Mesenchymal stem cell (in vitro differentiated cells and primary cell): ENCODE results near the gene ATP5ME.

Experiments
- DNase-seq: peaks from one replicate; pipeline ENCODE4 v3.0.0-alpha.2; 2013
- H2AFZ ChIP-seq: one replicate; pipeline ENCODE4 v1.6.1; 2013; ENCODE audit warnings: low read depth, mild to moderate bottlenecking, control low read depth, inconsistent platforms, low read length, moderate library complexity
- H2AK5ac ChIP-seq: 2 replicates; pipeline ENCODE4 v1.6.1; 2013; ENCODE audit warnings: low read length, moderate library complexity, mild to moderate bottlenecking, inconsistent platforms; ENCODE audit not compliant: severe bottlenecking
- H2BK120ac ChIP-seq: one replicate; pipeline ENCODE4 v1.6.1; 2013; ENCODE audit warnings: low read depth, mild to moderate bottlenecking, inconsistent platforms, low read length, moderate library complexity
- H2BK12ac ChIP-seq, 2 experiments: one replicate each; pipeline ENCODE4 v1.6.1; 2013; ENCODE audit warnings: inconsistent platforms in 2 of 2, low read length in 2 of 2, mild to moderate bottlenecking in 2 of 2, moderate library complexity in 2 of 2, control low read depth in 1 of 2
- H2BK15ac ChIP-seq: one replicate; pipeline ENCODE4 v1.6.1; 2013; ENCODE audit warnings: mild to moderate bottlenecking, low read depth, inconsistent platforms; ENCODE audit not compliant: poor library complexity, severe bottlenecking
- H2BK5ac ChIP-seq: 2 replicates; pipeline ENCODE4 v1.6.1; 2013; ENCODE audit warnings: low read depth, mild to moderate bottlenecking, low read length, control low read depth, inconsistent platforms; ENCODE audit not compliant: poor library complexity, severe bottlenecking
- H3K14ac ChIP-seq, 2 experiments: one replicate each; pipeline ENCODE4 v1.6.1; 2013; ENCODE audit warnings: inconsistent platforms in 2 of 2, low read length in 2 of 2, control low read depth in 1 of 2, mild to moderate bottlenecking in 1 of 2, moderate library complexity in 1 of 2
- H3K18ac ChIP-seq, 2 experiments: one replicate each; pipeline ENCODE4 v1.6.1; 2013; ENCODE audit warnings: inconsistent platforms in 2 of 2, low read length in 2 of 2, control low read depth in 1 of 2, low read depth in 1 of 2, mild to moderate bottlenecking in 1 of 2
- H3K23ac ChIP-seq, 2 experiments: one replicate each; pipeline ENCODE4 v1.6.1; 2013; ENCODE audit warnings: inconsistent platforms in 2 of 2, low read length in 2 of 2, mild to moderate bottlenecking in 2 of 2, moderate library complexity in 2 of 2, control low read depth in 1 of 2
- H3K27ac ChIP-seq: 2 replicates; pipeline ENCODE4 v1.5.1; 2013; ENCODE audit warnings: mild to moderate bottlenecking, moderate library complexity, low read length, control low read depth, inconsistent platforms; ENCODE audit not compliant: poor library complexity, severe bottlenecking
- H3K27me3 ChIP-seq, 2 experiments: 2 replicates each; pipeline versions ENCODE4 v1.6.1 to v1.7.0; 2013; ENCODE audit warnings: low read length in 2 of 2, mild to moderate bottlenecking in 2 of 2, moderate library complexity in 2 of 2, control low read depth in 1 of 2, inconsistent platforms in 1 of 2; ENCODE audit not compliant: control insufficient read depth in 1 of 2, insufficient read depth in 1 of 2
- H3K36me3 ChIP-seq, 2 experiments: 2 replicates each; pipeline versions ENCODE4 v1.6.1 to v1.7.0; 2013; ENCODE audit warnings: low read length in 2 of 2, control low read depth in 1 of 2, inconsistent platforms in 1 of 2, low read depth in 1 of 2, mild to moderate bottlenecking in 1 of 2; ENCODE audit not compliant: insufficient read depth in 2 of 2, control insufficient read depth in 1 of 2
- H3K4ac ChIP-seq, 2 experiments: one replicate each; pipeline ENCODE4 v1.6.1; 2013; ENCODE audit warnings: inconsistent platforms in 2 of 2, low read length in 2 of 2, mild to moderate bottlenecking in 2 of 2, moderate library complexity in 2 of 2, control low read depth in 1 of 2, low read depth in 1 of 2
- H3K4me1 ChIP-seq: 2 replicates; pipeline ENCODE4 v1.6.1; 2013; ENCODE audit warnings: low read depth, low read length, control low read depth; ENCODE audit not compliant: control insufficient read depth, insufficient read depth
- H3K4me2 ChIP-seq: 2 replicates; pipeline ENCODE4 v1.6.1; 2013; ENCODE audit warnings: low read length, mild to moderate bottlenecking, inconsistent platforms; ENCODE audit not compliant: poor library complexity, severe bottlenecking
- H3K4me3 ChIP-seq, 2 experiments: 2 replicates each; pipeline versions ENCODE4 v1.5.1 to v1.7.0; 2013; ENCODE audit warnings: low read length in 2 of 2, mild to moderate bottlenecking in 2 of 2, control low read depth in 1 of 2, low read depth in 1 of 2; ENCODE audit not compliant: insufficient read depth in 1 of 2
- H3K79me1 ChIP-seq: replicated peaks from 2 replicates; pipeline ENCODE4 v1.6.1; 2013; ENCODE audit warnings: mild to moderate bottlenecking, control low read depth, low read length, inconsistent platforms; ENCODE audit not compliant: poor library complexity, severe bottlenecking
- H3K9ac ChIP-seq: 2 replicates; pipeline ENCODE4 v1.7.0; 2013; ENCODE audit warnings: mild to moderate bottlenecking, low read length, moderate library complexity
- H3K9me3 ChIP-seq: 2 replicates; pipeline ENCODE4 v1.7.0; 2013; ENCODE audit warnings: mild to moderate bottlenecking, low read length; ENCODE audit not compliant: control insufficient read depth
- H4K8ac ChIP-seq: one replicate; pipeline ENCODE4 v1.6.1; 2013; ENCODE audit warnings: inconsistent platforms, mild to moderate bottlenecking, low read length, moderate library complexity
- H4K91ac ChIP-seq: one replicate; pipeline ENCODE4 v1.6.1; 2013; ENCODE audit warnings: mild to moderate bottlenecking, low read length, inconsistent platforms
- WGBS: methylation state at CpG from one replicate; pipeline ENCODE4 v1.1.7; 2013; ENCODE audit warnings: mixed read lengths; 5-methylcytosine and 5-hydroxymethylcytosine counted together

Gene ATP5ME

DNA sequence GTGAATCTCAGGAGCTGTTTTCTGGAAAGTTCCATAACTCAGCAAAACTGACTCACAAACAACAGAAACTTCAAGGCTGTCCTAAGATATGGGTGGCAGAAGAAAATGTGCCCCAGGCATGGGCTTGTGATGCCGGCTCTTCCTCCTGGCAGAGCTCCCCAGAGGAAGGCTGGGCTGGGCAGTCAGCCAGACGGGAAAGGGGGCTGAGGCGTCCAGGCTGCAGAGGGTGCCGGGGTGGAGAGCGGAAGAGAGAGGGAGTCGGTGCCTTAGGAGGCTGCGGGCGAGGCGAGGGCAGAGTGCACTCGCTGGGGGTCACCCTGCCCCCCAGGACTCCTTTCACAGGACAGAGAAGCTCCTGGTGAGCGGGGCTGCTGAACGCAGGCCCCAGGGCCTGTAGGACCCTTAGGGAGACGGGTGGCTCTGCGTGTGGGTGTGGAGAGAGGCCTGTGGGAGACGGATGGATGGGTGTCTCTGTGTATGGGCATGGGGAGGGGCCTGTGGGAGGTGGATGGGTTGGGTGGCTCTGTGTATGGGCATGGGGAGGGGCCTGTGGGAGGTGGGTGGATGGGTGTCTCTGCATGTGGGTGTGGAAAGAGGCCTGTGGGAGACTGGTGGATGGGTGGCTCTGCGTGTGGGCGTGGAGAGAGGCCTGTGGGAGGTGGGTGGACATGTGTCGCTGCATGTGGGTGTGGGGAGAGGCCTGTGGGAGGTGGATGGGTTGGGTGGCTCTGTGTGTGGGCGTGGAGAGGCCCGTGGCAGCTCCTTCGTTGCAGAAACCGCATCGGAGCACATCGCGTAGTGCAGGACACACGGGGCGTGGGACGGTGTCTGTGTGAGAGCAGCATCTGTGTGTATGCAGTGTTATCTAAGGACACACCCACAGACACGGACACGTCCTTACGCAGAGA, 47.4 kb upstream of the ATP5ME start:
- H3K18ac ChIP-seq = no peak overlapping the region
- 98% methylated on average over 31 of the region's 31 CpGs for WGBS
- no peak overlapping the region for H3K23ac ChIP-seq
- no peaks in the 10 kb centered on the region for H3K27me3 ChIP-seq
- H3K9ac ChIP-seq = no peak overlapping the region
- no peak overlapping the region for H2BK120ac ChIP-seq
- H2AK5ac ChIP-seq = no peak overlapping the region
- peaks cover 39% of the 10 kb centered on the region for H3K4me1 ChIP-seq
- H3K27ac ChIP-seq = no peak overlapping the region
- H3K79me1 ChIP-seq = peaks cover 12% of the 10 kb centered on the region
- no peak overlapping the region for H2BK12ac ChIP-seq
- no peak overlapping the region for H2AFZ ChIP-seq
- H4K8ac ChIP-seq = no peak overlapping the region
- H3K4me3 ChIP-seq = no peak overlapping the region
- H3K4me2 ChIP-seq = no peak overlapping the region
- H3K36me3 ChIP-seq = peaks cover 5 to 79% of the 10 kb centered on the region in 2 experiments
- no peak overlapping the region for H4K91ac ChIP-seq
- H3K4ac ChIP-seq = no peak overlapping the region
- peak overlapping the region; percentile 17 for H2BK15ac ChIP-seq
- H3K14ac ChIP-seq = no peak overlapping the region
- DNase-seq = no peak
- H3K9me3 ChIP-seq = no peaks in the 10 kb centered on the region
- H2BK5ac ChIP-seq = no peak overlapping the region

DNA sequence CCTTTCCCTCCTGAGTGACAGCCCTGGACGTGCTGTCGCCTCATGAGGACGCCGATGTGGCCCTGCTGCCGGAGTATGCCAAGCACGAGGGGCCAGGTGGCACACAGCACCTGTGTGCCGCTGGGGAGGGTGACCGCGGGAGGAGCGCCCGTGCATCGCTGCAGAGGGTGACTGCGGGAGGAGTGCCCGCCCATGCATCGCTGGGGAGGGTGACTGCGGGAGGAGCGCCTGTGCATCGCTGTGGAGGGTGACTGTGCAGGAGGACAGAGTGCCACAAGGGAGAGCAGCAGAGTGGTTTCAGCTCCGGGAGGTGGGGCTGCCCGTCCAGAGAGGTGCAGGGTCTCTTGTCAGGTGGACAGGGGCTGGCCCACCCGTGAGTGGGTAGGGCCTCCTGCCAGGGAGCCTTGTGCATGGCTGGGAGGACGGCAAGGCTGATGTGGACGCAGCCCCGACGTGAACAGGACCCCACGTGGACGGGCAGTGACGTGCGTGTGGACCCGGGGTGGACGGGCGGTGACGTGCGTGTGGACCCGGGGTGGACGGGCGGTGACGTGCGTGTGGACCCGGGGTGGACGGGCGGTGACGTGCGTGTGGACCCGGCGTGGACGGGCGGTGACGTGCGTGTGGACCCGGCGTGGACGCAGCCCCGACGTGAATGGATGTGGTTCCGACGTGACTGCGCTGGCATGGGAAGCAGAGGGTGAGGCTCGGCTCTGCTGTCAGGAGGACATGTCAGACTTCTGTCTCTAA, 46.2 kb upstream of the ATP5ME start:
- Histone ChIP-seq H4K8ac (no peak overlapping the region), H3K36me3 (peaks cover 5 to 69% of the 10 kb centered on the region in 2 experiments), H3K23ac (no peak overlapping the region)

DNA sequence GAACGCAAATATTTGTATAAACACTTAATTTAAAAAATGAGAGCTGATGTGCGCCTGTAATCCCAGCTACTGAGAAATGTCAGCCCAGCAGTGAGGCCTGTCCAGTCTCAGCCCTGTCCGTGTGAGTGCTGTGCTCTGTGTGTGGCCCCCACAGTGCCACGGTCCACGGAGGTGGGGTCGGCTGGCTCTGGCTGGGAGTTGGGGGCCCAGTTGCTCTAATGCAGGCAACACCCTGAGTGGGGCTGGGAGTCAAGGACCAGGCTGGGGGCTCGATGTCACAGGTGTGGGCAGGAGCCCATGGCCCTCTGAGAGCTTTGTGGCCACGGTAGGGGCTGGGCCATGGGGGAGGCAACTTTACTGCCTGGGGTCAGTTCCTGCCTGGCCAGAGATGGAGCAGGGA, 44.4 kb upstream of the ATP5ME start:
- Histone ChIP-seq H4K91ac (no peak overlapping the region), H2BK5ac (no peak overlapping the region), H4K8ac (no peak overlapping the region), H3K9me3 (no peaks in the 10 kb centered on the region), H3K36me3 (peaks cover 13 to 67% of the 10 kb centered on the region in 2 experiments), H3K9ac (no peak overlapping the region), H3K14ac (no peak overlapping the region), H3K4me3 (no peak overlapping the region), H2AFZ (no peak overlapping the region), H3K4ac (no peak overlapping the region), H2BK120ac (no peak overlapping the region), H3K23ac (no peak overlapping the region), H3K27ac (no peak overlapping the region), H2BK12ac (no peak overlapping the region), H3K4me1 (peaks cover 43% of the 10 kb centered on the region), H3K18ac (no peak overlapping the region), H3K79me1 (peaks cover 12% of the 10 kb centered on the region), H3K27me3 (no peaks in the 10 kb centered on the region), H2AK5ac (no peak overlapping the region), H3K4me2 (no peak overlapping the region), H2BK15ac (no peak overlapping the region)
- DNase-seq = no peak
- 97% methylated on average over 8 of the region's 8 CpGs for WGBS

More for the DNA sequence above, 46.2 kb upstream of the ATP5ME start:
- Histone ChIP-seq H3K18ac (no peak overlapping the region), H3K27ac (no peak overlapping the region), H3K4ac (no peak overlapping the region), H3K9ac (no peak overlapping the region), H4K91ac (no peak overlapping the region), H2BK12ac (peak overlapping the region in 1 of 2 experiments; percentile 42), H2BK5ac (no peak overlapping the region), H2BK15ac (no peak overlapping the region), H2AK5ac (no peak overlapping the region), H3K14ac (no peak overlapping the region), H3K4me2 (no peak overlapping the region), H3K79me1 (peaks cover 12% of the 10 kb centered on the region), H2AFZ (no peak overlapping the region), H3K4me3 (no peak overlapping the region), H2BK120ac (no peak overlapping the region), H3K9me3 (no peaks in the 10 kb centered on the region), H3K27me3 (no peaks in the 10 kb centered on the region), H3K4me1 (peaks cover 36% of the 10 kb centered on the region)
- WGBS = 99% methylated on average over 55 of the region's 59 CpGs
- no peak for DNase-seq
